GM12878 (cell line): ENCODE data around the gene UVRAG. TPM values are rescaled to one million over a fixed set of nuclear protein-coding genes. Genes with fewer than 3 reads are reported as not detected.
A peak's percentile ranks its signal among the peaks of the same experiment; 100 is the strongest.

ENCODE experiments used
- ATAC-seq: fragments of 200-7000 bp; cut with Tn5 transposase; 3 replicates; pipeline ENCODE4 v1.9.1; 2020; ENCODE audit warnings: mild to moderate bottlenecking, moderate library complexity
- BruUV-seq: library from RNA; stranded (reverse); fragments of 400-500 nt; replicated peaks from 2 replicates; lab custom pipeline; 2021; lab: Mats Ljungman, UMichigan
- CTCF ChIA-PET: fragments of 300-600 bp; sonication (Branson Sonifier 250); formaldehyde crosslinking; extraction: SDS; loops from one replicate; lab custom pipeline; 2021; ENCODE audit warnings: inconsistent platforms; lab: Yijun Ruan, JAX
- POLR2A ChIA-PET: fragments of 350-600 bp; formaldehyde crosslinking; extraction: SDS; loops from one replicate; lab custom pipeline; 2021; ENCODE audit warnings: inconsistent platforms; lab: Charles Lee
- RAD21 ChIA-PET: fragments of 300-600 bp; sonication (Branson Sonifier 250); formaldehyde crosslinking; loops from one replicate; lab custom pipeline; 2023; ENCODE audit warnings: antibody characterized with exemption; ENCODE audit not compliant: unreplicated experiment; lab: Charles Lee
- SMC1A ChIA-PET: fragments of 300-600 bp; sonication (Branson Sonifier 250); formaldehyde crosslinking; loops from one replicate; lab custom pipeline; 2023; ENCODE audit not compliant: unreplicated experiment, uncharacterized antibody; lab: Charles Lee
- DNase-seq: peaks from one replicate; pipeline ENCODE4 v3.0.0-alpha.2; 2011; ENCODE audit warnings: low read depth, low spot score
- FAIRE-seq: peaks from 3 replicates; lab custom pipeline; 2011; peaks lifted over from hg19 to GRCh38; lab: Jason Lieb, UNC
- H2AFZ ChIP-seq: 2 replicates; pipeline ENCODE4 v1.6.0; 2011; ENCODE audit warnings: low read depth, low read length, control low read depth; ENCODE audit not compliant: control insufficient read depth
- H3K27ac ChIP-seq: 2 replicates; pipeline ENCODE4 v1.5.1; 2011; ENCODE audit warnings: control low read depth; ENCODE audit not compliant: control insufficient read depth, insufficient read depth
- H3K27me3 ChIP-seq, 2 experiments: replicated peaks in 1 of 2; 2 replicates each; pipeline versions ENCODE4 v1.6.0 to v1.6.1; 2011; ENCODE audit warnings: low read length in 1 of 2; ENCODE audit not compliant: control insufficient read depth in 2 of 2, insufficient read depth in 2 of 2
- H3K36me3 ChIP-seq, 2 experiments: 2 replicates each; pipeline ENCODE4 v1.5.1; 2011; ENCODE audit warnings: low read length in 1 of 2; ENCODE audit not compliant: control insufficient read depth in 2 of 2, insufficient read depth in 2 of 2
- H3K4me1 ChIP-seq: 2 replicates; pipeline ENCODE4 v1.6.1; 2011; ENCODE audit warnings: mild to moderate bottlenecking, low read length, moderate library complexity, mixed read lengths; ENCODE audit not compliant: control insufficient read depth, insufficient read depth
- H3K4me2 ChIP-seq: 2 replicates; pipeline ENCODE4 v1.6.0; 2011; ENCODE audit warnings: control low read depth; ENCODE audit not compliant: control insufficient read depth, insufficient read depth
- H3K4me3 ChIP-seq: fragments of 200-600 bp; sonication (generic); 2 replicates; pipeline ENCODE4 v1.5.1; 2016
- H3K79me2 ChIP-seq: 2 replicates; pipeline ENCODE4 v1.6.0; 2011; ENCODE audit warnings: low read length; ENCODE audit not compliant: control insufficient read depth, insufficient read depth
- H3K9ac ChIP-seq: 2 replicates; pipeline ENCODE4 v1.8.0; 2011; ENCODE audit warnings: low read length, control low read depth, mixed read lengths; ENCODE audit not compliant: control insufficient read depth, insufficient read depth
- H3K9me3 ChIP-seq: replicated peaks from 3 replicates; pipeline ENCODE4 v1.5.1; 2011; ENCODE audit warnings: mild to moderate bottlenecking, low read length; ENCODE audit not compliant: control insufficient read depth, insufficient read depth
- H4K20me1 ChIP-seq: 2 replicates; pipeline ENCODE4 v1.6.0; 2011; ENCODE audit not compliant: control insufficient read depth, insufficient read depth
- ASH2L ChIP-seq: fragments of 300-600, 200-600 bp; sonication (generic); IDR thresholded peaks from 2 replicates; pipeline ENCODE4 v1.6.1; 2017; ENCODE audit warnings: low read depth, mild to moderate bottlenecking, borderline replicate concordance
- BHLHE40 ChIP-seq, 2 experiments: fragments of 450-650 bp in 1 of 2; IDR thresholded peaks; 2 replicates each; pipeline ENCODE4 v1.6.1; 2011 to 2017; ENCODE audit warnings: low read depth in 2 of 2, borderline replicate concordance in 1 of 2, improper control_type of control experiment in 1 of 2, low read length in 1 of 2, mild to moderate bottlenecking in 1 of 2
- IKZF2 ChIP-seq, 2 experiments: fragments of 450-650 bp; IDR thresholded peaks; 2 replicates each; pipeline ENCODE4 v1.6.1; 2017; ENCODE audit warnings: mild to moderate bottlenecking in 2 of 2, moderate library complexity in 2 of 2
- JUND ChIP-seq: IDR thresholded peaks from 2 replicates; pipeline ENCODE4 v1.6.1; 2012; ENCODE audit warnings: low read depth, mild to moderate bottlenecking, low read length, improper control_type of control experiment, moderate library complexity
- PML ChIP-seq: IDR thresholded peaks from 2 replicates; pipeline ENCODE4 v1.6.1; 2012; ENCODE audit warnings: low read length, inconsistent platforms
- SREBF1 ChIP-seq: IDR thresholded peaks from 2 replicates; pipeline ENCODE4 v1.6.1; 2012; ENCODE audit warnings: mild to moderate bottlenecking, low read length
- SRF ChIP-seq, 2 experiments: IDR thresholded peaks; 2 replicates each; pipeline ENCODE4 v1.6.1; 2011; ENCODE audit warnings: low read depth in 2 of 2, low read length in 2 of 2, mild to moderate bottlenecking in 1 of 2, moderate library complexity in 1 of 2
- STAT3 ChIP-seq: IDR thresholded peaks from 2 replicates; pipeline ENCODE4 v1.6.1; 2011; ENCODE audit warnings: low read depth, low read length, improper control_type of control experiment
- SUZ12 ChIP-seq: fragments of 200-600 bp; sonication (generic); IDR thresholded peaks from one replicate; pipeline ENCODE4 v1.6.1; 2018; ENCODE audit warnings: antibody characterized with exemption, mild to moderate bottlenecking; ENCODE audit not compliant: unreplicated experiment
- TAF1 ChIP-seq: IDR thresholded peaks from 2 replicates; pipeline ENCODE4 v1.6.1; 2011; ENCODE audit warnings: mild to moderate bottlenecking, low read depth, low read length, borderline replicate concordance
- TARDBP ChIP-seq: IDR thresholded peaks from 2 replicates; pipeline ENCODE4 v1.6.1; 2016; ENCODE audit warnings: borderline replicate concordance
- TBL1XR1 ChIP-seq: IDR thresholded peaks from 2 replicates; pipeline ENCODE4 v1.6.1; 2012; ENCODE audit warnings: low read depth, low read length, improper control_type of control experiment
- TCF7 ChIP-seq: IDR thresholded peaks from 2 replicates; pipeline ENCODE4 v1.6.1; 2014; ENCODE audit warnings: antibody characterized with exemption, borderline replicate concordance
- WGBS: methylation state at CpG from one replicate; pipeline ENCODE4 v1.1.6; 2016; ENCODE audit warnings: low lambda C conversion rate; ENCODE audit not compliant: insufficient replicate concordance, insufficient coverage; ENCODE audit errors: missing lambda C conversion rate; 5-methylcytosine and 5-hydroxymethylcytosine counted together
- in situ Hi-C: fragments of 300-500 bp; cut with MboI; formaldehyde crosslinking; loops from 9 replicates; pipeline ENCODE4 v1.14.3; 2018; ENCODE audit warnings: mixed read lengths
- intact Hi-C: fragments of 100-400 bp; cut with micrococcal nuclease; formaldehyde crosslinking; loops from one replicate; pipeline ENCODE4 v1.14.2; 2022; ENCODE audit not compliant: unreplicated experiment
- polyA plus RNA-seq, 11 experiments: library from polyadenylated mRNA; depleted of rRNA in 4 of 11; unstranded in 6 of 11; stranded (reverse) in 5 of 11; fragments of >200 nt; fragmentation: Nextera tagmentation in 4 of 11; fragmentation: Illumina TruSeq in 1 of 11; extraction: Ambion mirVana in 4 of 11; extraction: Trizol in 1 of 11; gene quantifications; 1 replicate in 1 of 11; 2 replicates in 10 of 11; pipeline versions ENCODE4 v1.2.1 to v1.2.3, GENCODE V29; 2011 to 2016; ENCODE audit warnings: inconsistent platforms in 2 of 11, missing spikeins in 2 of 11, low read depth in 1 of 11
- total RNA-seq, 4 experiments: library from RNA; depleted of rRNA in 3 of 4; stranded (reverse); fragments of >200 nt in 3 of 4; fragmentation: Illumina TruSeq in 1 of 4; extraction: Trizol in 1 of 4; gene quantifications; 2 replicates each; pipeline versions ENCODE4 v1.2.1 to v1.2.3, GENCODE V29; 2013 to 2021
- TF ChIP-seq, protein P1 (sequence below): IDR thresholded peaks from 2 replicates; pipeline ENCODE4 v1.6.1; 2012; ENCODE audit warnings: low read depth, low read length, improper control_type of control experiment

UVRAG gene
- total and polyA plus RNA-seq, 10 of the 15 experiments (the other 5 are each of a cell fraction or from before 2014, with no cell fraction given) = 7.0 to 43.4 (median 37.0) TPM

DNA sequence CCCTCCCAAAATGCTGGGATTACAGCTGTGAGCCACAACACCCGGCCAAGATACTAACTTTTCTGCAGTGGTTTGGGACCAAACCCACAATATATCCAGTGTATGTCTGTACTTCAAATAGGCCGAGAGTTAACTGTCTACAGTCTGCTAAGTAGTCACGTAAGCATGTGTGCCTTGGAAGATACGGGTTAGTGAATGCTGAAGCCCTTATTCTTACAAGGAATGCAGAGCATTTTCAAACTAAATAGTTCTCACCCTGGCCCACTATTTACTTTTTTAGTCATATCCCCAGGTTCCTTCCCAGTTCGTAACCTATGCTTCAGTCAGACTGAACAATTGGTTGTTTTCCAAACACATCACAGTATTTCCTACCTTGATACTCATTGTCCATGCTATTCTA, 215.3 kb downstream of the UVRAG start:
- Histone ChIP-seq H3K9me3 (no peaks in the 10 kb centered on the region; the same call in 2 of the 3 replicates), H3K9ac (no peak overlapping the region), H4K20me1 (no peaks in the 10 kb centered on the region), H3K4me1 (peaks cover 5% of the 10 kb centered on the region; the same call in 1 of the 2 replicates), H2AFZ (no peak overlapping the region), H3K4me2 (no peak overlapping the region), H3K36me3 (peaks cover 3 to 22% of the 10 kb centered on the region in 2 experiments; a peak in 3 of 4 replicates), H3K79me2 (no peaks in the 10 kb centered on the region), H3K27me3 (no peaks in the 10 kb centered on the region), H3K4me3 (no peak overlapping the region), H3K27ac (no peak overlapping the region)
- no peak for FAIRE-seq
- RAD21 ChIA-PET = no interaction called here
- POLR2A ChIA-PET = no interaction called here
- no peak for DNase-seq
- intact Hi-C loops = no loop called here
- SMC1A ChIA-PET = no interaction called here
- CTCF ChIA-PET = interaction anchor here (0.6 to 1.5 kb wide), 3 partner anchors 20 to 122 kb away, joined by 3 to 4 read pairs (median 3); no protein-coding TSS in a partner anchor
- TF ChIP-seq JUND (no peak), TARDBP (no peak), BHLHE40 (IDR thresholded peaks at IDR 0.05; ENCODE audit: borderline replicate concordance in 1 of 2, low read depth in 2 of 2, low read length in 1 of 2) (no peak), STAT3 (no peak), IKZF2 (IDR thresholded peaks at IDR 0.05) (no peak), ASH2L (no peak), SRF (IDR thresholded peaks at IDR 0.05; ENCODE audit: low read depth in 2 of 2, low read length in 2 of 2) (no peak), TCF7 (no peak), SREBF1 (no peak), SUZ12 (no peak), PML (no peak), TBL1XR1 (no peak), TAF1 (no peak)
- TF ChIP-seq, protein P1, sequence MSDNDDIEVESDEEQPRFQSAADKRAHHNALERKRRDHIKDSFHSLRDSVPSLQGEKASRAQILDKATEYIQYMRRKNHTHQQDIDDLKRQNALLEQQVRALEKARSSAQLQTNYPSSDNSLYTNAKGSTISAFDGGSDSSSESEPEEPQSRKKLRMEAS = no peak
- WGBS = 96% methylated on average over 5 of the region's 5 CpGs
- BruUV-seq = TSS peak; percentile 5
- ATAC-seq = no peak
- in situ Hi-C loops = no loop called here
